ENCODE results near the gene PARD3B.

- TF ChIP-seq CTCF (IDR thresholded peaks at IDR 0.05) (no peak), POLR2A (IDR thresholded peaks at IDR 0.05) (no peak)
Observed at GRCh38 chr2:205386109-205386508, 840.8 kb downstream of the PARD3B start.
